NCI-H1048 (cell line): Measurements from ENCODE around the gene PDCD11.

Experiments used
- DNase-seq: peaks from one replicate; lab custom pipeline; 2025; lab: John Stamatoyannopoulos, UW

PDCD11 gene

DNA sequence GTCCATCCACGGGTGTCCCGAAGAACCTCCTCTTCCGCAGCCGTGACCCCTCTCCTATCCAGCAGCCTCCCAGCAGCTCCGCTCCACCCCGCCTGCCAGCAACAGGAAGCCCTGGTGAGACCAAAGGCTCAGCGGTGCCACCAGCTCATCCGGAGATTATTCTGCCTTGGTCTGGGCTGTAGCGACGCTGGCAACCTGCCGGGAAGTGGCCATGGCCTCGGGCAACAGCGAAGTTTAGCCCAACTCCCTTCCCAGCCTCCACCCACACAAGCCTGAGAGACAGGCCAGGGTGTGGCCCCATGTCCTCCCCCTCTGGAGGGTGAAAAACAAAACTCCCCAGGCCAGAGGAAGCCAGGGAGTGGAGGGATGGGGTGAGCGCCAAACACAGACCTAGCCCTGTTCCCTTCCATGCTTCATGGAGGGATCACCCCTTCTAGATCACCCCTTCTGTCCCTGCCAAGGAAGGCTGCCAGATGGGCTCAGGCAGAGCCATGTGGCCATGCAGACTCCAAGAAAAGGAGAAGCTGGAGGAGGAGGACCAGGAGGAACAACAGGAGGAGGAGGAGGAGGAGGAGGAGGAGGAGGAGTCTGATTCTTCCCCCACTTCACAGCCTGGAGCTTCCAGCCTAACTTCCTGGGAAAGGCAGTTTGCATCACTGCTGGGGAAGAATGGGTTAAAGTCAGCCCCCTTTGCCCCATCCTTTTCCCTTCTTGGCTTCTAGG, 54.8 kb downstream of the PDCD11 start:
- no peak for DNase-seq

DNA sequence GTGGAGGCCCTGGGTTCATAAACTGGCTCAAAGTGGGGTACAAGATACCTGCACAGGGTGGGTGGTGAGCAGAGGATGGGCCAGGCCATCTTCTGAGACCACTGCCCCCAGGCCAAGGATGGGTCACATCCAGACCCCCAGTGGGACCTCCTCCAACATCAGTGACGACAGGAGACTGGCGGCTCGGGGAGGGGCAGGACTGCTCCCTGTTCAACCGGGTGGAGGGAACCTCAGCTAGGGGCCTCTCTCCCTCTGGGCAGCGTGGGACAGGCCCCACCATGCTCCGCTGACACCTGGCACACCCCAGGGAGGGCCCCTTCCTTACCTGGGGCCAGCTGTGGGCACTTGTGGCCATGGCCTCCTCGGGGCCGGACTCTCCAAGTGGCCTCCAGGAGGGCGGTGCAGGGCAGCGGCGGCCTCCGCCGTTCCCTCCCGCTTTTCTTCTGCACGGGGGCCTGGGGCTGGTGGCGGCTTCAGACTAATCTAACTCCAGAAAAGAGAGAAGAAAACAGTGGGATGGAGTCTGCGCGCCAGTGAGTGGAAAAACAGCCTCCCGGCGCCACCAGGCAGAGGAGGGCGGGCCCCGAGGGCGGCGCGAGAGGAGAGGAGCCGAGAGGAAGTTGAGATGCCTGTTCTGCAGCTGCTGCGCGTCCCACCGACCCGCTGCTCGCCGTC, 55.5 kb downstream of the PDCD11 start, which contains the start of gene CALHM2:
Gene CALHM2 (minus strand): TSS at position 540 of the 675 bp plus-strand sequence. CDS start 2,429 bp downstream, outside the sequence.
- no peak for DNase-seq

DNA sequence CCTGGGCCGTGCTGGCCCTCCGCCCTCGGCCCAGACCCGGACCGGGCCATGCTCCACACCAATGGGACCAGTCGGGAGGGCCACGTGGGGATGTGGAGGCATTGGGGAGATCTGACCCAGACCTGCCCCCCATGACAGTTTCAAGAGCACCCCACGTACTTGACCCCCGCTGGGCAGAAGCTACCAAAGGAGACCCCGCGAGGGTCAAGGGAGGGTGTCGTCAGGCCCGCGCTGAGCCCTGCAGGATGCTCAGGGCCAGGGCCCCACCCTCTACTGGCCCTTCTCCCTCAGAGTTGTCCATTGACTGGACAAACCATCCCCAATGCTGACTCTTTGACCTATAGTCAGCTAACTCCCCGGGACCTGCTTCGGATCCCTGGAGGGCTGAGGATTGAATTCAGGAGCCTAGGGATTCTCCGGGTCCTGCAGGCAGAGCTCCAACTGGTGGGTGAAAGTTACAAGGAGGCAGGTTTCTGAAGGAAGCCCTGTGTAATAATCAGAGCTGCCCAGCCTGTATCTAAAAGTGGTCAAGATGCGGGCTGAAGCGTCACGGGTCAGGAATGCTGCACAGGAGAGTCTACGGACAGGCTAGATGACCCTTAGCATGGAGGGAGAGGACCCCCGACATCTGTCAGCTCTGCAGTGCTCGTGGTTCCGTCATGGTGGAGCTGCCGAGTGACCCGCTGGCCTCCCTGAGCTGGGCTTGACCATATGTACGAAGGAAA, 56.2 kb downstream of the PDCD11 start:
- no peak for DNase-seq

DNA sequence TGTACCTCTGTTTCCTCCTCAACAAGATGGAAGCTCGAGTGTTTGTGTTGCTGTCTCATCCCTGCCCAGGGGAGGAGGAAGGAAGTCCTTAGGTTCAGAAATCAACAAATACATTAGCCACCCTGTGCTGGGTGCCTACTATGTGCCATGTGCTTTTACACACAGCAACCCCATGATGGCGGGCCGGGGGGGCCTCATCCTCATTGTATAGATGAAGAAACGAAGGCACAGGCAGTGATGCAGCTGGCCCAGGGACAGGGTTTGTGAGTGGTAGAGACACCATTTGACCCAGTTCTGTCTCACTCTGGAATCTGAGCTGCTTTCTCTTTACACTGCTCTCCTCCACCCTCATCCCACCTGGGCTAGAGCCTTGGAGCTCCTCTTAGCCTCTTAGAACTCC, 57.6 kb downstream of the PDCD11 start:
- no peak for DNase-seq

DNA sequence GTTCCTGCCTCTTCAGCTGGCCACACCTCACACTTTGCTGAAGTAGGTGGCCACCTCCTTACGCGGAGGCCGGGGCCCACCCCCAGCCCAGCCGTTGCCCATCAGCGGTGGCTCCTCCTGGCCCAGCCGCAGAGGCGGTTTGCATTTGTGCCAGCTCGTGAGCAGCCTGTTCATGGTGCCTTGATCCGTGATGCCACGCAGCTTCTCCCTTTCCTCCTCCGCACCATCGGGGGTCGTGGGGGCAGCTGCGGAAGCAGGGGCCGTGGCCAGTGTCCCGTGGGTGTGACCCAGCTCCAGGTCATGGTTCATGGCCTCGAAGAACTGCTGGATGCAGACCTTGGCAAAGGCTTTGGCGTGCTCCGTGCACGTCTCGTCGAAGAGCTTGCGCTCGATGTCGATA, 58.8 kb downstream of the PDCD11 start:
- no peak for DNase-seq

DNA sequence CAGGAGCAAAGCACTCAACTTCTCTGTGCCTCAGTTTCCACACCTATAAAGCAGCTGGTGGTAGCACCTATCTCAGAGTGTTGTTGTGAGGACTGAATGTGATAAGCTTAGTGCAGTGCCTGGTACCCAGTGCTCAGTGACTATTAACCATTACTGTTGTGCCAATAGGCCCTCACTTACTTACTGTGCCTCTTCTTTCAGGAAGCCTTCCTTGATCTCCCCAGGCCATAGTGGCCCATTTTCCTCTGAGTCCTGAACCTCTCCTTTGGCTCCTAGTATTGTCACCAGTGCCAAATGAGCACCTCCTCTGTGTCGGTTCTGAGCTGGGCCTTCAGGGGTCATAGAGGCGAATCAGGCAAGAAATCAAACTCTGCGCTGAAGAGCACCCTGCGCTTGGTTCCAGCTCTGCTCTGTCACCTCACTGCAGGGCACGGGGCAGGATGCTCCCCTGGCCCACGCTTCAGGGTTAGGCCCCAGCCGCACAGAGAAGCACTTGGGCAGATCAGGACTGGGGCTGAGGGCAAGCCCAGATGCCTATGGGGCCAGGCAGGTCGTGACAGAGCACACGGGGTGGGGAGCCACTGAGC, 59.7 kb downstream of the PDCD11 start:
- DNase-seq: no peak

DNA sequence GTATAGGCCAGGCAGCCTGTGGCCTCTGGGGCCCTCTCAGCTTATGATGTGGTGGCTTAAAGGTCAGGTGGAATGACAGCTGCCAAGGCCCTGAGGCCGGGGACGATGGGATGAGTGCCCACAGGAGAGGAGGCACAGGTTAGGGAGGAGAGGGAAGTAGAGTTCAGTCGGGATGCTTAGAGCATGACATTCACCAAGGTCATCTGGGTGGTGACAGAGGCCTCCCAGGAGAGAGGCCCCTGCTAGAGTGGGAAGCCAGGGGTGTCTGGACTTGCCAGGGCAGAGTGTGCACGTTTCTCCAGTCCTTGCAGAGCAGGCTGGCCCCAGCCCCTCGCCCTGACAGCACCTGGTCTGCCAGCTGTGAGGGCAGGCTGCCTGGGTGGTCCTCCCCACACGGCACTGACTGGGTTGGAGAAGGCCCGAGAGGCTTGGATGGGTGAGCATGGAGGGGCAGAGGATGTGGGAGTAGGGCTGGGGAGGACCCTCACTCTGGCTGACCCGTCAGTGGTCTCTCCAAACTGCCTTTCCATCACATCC, 60.8 kb downstream of the PDCD11 start:
- no peak for DNase-seq

DNA sequence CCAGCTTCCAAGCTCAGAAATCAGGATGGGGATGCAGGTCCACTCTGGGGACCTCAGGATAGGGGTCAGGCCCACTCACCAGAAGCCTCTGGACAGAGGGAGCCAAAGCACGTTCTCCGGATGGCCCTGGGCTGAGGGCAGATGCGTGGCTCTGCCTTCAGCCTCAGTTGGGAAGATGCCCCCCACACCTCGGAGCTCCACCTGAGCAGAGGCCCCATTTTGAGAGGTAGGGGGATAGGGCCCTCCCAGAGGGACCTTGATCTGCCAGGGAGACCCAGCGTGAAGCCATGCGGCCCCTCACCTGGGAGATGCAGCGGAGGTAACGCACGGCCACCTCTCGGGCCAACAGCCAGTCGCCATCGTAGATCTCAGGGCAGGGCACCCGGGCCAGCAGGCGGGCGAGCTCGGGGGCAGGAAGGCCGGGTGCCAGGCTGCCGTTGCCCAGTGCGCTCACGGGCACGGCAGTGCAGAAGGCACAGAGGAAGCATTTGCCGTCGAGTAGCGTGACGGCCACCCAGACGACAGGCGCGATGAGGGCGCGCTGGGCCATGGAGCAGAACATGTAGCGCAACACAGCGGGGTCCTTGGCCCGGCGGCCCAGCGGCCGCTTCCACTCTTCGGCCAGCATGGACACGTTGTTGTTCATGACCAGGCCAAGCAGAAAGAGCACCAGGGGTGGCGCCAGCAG, 61.6 kb downstream of the PDCD11 start:
- DNase-seq: no peak

DNA sequence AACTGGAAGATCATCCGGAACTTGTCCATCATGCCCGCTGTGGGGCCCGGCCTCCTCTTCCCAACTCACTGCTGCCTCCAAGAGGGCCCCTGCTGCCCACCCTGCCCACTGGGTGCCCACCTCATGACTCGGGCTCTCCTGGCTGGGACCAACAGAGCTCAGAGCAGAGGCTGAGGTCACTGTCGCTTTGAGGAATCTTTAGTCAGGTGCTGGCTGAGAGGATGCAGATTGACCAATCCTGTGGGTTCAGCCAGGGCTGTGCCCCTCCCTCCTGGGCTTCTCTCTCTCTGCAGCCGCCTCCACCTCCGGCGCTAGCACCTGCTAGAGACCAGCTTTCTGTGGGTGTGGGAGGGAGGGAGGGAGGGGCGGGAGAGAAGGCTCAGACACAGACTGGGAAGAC, 62.3 kb downstream of the PDCD11 start, which contains the start of gene CALHM1:
Gene CALHM1 (minus strand): TSS at position 181 of the 400 bp plus-strand sequence. CDS start 149 bp downstream, at position 32.
- no peak for DNase-seq

DNA sequence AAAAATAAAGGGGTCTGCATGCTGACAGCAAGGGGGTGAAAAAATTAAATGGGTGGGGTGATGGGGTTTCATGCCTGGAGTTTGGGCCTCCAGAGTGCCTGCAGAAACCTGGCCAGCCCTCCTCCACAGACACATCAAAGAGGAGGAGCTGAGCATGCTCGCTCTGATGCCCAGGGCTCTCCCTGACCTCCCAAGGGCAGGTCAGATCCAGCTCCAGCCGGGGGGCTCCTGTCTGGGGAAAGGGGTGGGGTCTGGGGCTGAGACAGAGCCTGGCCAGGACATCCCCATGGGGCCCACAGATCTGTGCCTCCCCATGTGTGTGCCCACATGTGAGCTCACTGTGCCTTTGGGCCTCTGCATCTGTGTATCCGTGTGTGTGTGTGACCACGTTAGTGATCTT, 63.2 kb downstream of the PDCD11 start:
- no peak for DNase-seq

DNA sequence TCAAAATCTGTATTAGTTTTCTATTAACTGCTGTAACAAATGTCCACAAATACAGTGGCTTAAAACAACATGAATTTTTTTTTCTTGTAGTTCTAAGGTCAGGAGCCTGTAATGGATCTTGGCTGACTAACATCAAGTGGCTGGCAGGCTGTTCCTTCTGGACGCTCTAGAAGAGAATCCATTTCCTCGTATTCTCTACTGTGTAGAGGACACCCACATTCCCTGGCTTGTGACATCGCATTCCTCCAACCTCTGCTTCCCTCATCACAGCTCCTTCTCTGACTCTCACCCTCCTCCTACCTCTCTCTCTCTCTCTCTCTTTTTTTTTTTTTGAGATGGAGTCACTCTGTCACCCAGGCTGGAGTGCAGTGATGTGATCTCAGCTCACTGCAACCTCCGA, 67.1 kb downstream of the PDCD11 start:
- DNase-seq: no peak

DNA sequence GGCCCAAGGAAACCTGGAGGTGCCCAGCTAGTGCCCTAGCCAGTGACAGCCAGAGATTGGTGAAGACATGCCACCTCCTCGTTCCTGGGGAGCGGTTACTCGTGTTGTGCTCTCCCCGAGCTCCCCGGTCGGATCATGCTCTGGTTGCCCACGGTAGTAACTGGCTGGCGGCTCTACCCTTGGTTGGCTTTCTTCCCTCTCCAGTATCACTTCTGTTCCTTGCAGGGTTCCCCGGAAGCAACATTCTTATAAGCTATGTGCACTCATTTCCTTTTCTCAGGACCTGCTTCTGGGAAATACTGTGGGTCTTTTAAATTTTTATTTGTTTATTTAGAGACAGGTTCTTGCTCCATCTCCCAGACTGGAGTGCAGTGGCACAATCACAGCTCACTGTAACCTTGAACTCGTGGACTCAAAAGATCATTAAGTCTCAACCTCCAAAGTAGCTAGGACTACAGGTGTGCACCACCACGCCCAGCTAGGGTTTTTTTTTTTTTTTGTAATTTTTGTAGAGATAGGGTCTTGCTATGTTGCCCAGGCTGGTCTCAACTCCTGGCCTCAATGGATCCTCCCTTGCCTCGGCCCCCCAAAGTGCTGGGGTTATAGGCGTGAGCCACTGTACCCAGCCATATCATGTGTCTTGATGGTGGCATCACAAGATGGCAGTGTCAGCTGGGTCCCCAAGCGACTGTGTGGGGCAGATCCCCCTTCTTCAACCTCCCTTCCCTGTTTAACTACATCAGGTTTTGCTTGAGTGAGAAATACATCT, 69.2 kb downstream of the PDCD11 start:
- no peak for DNase-seq

DNA sequence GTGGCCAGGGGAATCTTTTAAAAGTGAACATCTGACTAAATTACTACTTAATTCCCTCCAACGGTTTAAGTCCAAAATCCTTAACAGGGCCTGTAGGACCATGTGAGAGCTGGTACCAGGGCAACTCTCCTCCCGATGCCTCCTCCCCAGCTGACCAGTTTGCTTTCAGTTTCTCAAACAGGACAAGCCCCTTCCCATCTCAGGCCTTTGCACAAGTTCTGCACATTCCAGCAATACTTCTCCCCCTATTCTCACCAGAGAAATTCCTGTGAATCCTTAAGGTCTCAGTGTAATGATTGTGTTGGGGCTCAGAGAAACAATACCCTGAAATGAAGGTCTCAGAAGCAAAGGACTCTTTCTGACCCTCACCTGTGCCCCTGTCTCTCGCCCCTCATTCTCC, 70.3 kb downstream of the PDCD11 start:
- no peak for DNase-seq

DNA sequence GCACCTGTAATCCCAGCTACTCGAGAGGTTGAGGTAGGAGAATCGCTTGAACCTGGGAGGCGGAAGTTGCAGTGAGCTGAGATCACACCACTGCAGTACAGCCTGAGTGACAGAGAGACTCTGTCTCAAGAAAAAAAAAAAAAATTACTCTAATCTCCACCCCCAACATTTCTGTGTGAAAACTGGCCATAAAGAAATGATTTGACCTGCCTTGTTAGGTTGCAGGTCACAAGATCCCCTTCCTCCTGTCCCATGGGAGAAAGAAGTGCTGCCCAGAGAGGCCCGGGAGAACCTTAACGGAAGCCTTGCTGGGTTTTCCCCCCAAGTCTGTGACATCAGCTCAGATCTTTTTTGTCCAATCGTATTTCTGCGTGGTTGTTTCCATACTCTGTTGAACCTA, 71.0 kb downstream of the PDCD11 start:
- DNase-seq: no peak

DNA sequence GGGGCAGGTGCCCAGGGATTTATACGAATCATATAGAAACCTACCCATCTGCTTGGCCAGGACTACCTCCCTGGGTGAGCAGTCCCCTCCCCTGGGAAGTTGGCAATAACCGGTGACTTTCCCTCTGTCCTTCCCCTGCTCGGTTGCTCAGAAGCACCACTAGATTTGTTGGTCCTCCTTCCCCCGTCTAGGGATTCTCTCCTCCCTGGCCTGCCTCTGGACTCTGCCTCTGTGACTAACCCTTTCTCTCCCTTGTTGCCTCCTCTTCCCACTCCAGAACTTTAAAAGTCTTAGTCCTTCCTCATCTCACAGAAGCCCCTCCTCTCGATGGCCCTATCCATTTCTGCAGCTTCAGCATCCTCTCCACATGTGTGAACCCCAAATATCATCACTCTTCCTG, 72.8 kb downstream of the PDCD11 start:
- DNase-seq: no peak

DNA sequence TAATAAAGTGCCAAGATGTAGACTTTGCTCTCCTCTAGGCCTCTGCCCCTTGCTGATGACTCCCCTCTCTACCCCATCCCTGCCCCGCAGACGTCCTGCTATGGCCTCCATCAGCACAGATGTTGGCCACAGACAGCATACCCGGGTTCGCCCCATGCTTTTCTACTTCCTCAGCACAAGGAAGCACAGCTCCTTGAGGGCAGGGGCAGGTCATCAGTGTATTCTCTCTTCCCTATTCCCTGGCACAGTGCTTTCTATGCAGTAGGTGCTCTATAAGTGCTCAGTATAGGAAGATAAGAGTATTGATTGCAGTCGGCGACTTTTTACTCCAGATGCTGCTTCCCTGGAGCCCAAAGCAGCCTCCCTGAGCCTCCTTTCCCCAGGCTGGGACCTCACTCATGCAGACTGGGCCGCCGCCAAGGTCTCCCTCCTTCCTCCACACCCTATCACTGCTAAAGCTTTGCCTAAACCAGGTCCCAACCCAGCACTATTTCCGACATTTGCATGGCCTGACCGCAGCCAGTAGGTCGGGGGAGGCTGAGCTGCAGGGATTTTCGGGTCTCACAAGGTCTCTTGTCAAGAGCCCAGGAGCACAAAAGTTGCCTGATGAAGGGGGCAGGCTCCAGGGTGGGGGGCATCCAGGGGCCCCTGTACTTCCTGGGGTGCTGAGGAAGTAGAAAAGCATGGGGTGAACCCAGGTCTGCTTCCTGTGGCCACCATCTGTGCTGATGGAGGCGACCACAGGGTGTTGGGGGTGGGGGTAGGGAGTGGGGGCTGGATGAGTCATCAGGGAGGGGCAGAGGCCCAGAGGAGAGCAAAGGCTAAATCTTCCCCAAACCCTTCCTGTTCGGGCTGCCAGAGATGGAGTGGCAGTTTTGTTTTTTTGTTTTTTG, 74.6 kb downstream of the PDCD11 start:
- no peak for DNase-seq

DNA sequence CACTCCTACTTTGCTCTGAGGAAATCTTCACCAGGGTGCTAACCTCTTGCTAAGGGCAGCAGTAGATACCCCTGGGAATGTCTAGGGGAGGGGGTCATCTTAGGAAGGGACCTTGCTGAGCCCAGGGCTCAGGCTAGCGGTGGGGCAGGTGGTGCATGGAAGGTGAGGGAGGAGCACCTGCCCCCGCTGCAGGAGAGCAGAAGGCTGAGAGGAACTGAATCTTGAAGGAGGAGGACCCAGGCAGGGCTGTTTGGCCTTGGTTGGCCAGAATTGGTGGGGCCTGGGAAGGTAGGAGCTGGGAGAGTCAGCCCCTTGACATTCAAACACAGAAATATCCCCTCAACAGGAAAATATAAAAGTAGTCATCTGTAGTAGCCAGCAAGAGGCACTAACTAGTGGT, 75.6 kb downstream of the PDCD11 start:
- no peak for DNase-seq

DNA sequence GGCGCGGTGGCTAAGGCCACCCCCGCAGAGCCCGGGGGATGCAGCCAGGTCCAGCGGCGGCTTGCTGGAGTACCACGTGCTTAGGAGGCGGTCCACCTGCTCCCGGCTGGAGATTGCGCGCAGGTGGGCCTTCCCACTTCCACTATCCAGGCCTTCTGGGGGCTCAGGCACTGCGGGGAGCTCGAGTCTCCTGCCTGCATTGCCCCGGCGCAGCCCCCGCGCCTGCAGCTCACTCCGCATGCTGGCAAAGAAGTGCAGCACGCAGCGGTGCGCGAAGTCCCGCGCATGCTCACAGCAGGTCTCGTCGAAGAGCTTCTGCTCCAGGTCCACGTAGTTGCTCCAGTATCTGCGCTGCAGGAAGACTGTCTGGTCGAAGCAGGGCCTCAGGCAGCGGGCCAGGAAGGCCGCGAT, 76.8 kb downstream of the PDCD11 start:
- DNase-seq: no peak

DNA sequence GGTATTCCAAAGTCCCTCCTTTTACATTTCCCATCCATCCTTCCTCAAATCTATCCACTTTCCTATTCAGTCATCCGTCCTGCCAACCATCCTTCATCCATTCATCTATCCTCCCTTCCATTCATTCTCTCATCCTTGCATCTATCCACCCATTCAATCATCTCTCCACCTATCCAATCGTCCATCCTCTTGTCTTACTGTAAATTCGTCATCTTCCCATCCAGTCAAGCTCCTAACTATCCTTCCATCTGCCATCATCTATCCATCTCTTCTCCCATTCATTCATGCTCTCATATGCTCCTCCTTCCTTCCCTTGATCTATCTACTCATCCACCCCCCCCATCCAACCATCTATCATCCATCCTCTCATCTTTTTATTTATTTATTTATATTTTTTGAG, 77.7 kb downstream of the PDCD11 start:
- DNase-seq: no peak

DNA sequence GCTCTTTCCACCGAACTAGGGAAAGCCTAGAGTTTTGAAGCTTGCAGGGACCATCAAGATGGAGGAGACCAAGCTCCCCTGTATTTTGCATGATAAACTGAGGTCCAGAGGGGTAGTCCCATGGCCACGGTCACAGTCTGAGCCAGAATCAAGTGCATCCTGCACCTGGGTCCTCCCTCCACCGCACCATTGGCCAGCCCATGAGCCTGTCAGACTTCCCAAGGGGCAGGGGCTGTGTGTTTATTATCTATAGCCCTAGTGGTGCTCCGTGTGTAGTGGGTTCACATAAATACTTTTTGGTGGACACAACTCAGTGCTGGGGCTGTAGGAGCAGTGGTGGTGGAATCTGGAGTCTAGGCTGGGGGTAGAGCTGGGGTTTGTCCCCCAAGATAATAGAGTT, 79.0 kb downstream of the PDCD11 start:
- DNase-seq: no peak
